Head of caudate nucleus (tissue), 42 donors: ENCODE data around the gene CINP.
"Not testable (repeated sequence)": the region's sequence is repeated elsewhere in the genome, so short reads cannot be mapped to it uniquely, and the experiment has no call there.

Experiments used
- DNase-seq, 42 donors: peaks; one replicate each; pipeline versions ENCODE4 v3.0.0 to v3.0.0-alpha.2; 2020 to 2021; ENCODE audit warnings: mixed read lengths in 7 of 42
- intact Hi-C: fragments of 100-400 bp; cut with DNase I; formaldehyde crosslinking; loops from one replicate; pipeline ENCODE4 v1.15.0; 2022

CINP gene

GRCh38 chr14:102360388-102360787 lies 2.3 kb downstream of the CINP start:
- no peak for DNase-seq
- intact Hi-C loops: loop anchor here (10.0 kb wide), 2 partner anchors 54 to 154 kb away; no protein-coding TSS in a partner anchor

- intact Hi-C loops: no loop called here
- DNase-seq: no peak
Observed at GRCh38 chr14:102359341-102359740, 3.3 kb downstream of the CINP start.

- DNase-seq: no peak
- intact Hi-C loops: no loop called here
Observed at GRCh38 chr14:102356280-102356679, 6.4 kb downstream of the CINP start.

GRCh38 chr14:102353126-102353619 lies 9.5 kb downstream of the CINP start:
- DNase-seq: peak in 4 of 42 donors; percentile 12 to 47 (median 38)
- intact Hi-C loops: no loop called here

GRCh38 chr14:102352213-102352612 lies 10.5 kb downstream of the CINP start:
- intact Hi-C loops: no loop called here
- DNase-seq: peak in 12 of 42 donors; percentile 17 to 72 (median 44)

GRCh38 chr14:102351593-102351992 lies 11.1 kb downstream of the CINP start:
- DNase-seq, intact Hi-C loops: not testable (repeated sequence)

- intact Hi-C loops: no loop called here
- DNase-seq: peak in 1 of 42 donors; percentile 40
Observed at GRCh38 chr14:102351023-102351422, 11.7 kb downstream of the CINP start.

GRCh38 chr14:102348376-102348775 lies 14.3 kb downstream of the CINP start:
- intact Hi-C loops: no loop called here
- DNase-seq: peak in 1 of 42 donors; percentile 4

- intact Hi-C loops: no loop called here
- no peak for DNase-seq
Observed at GRCh38 chr14:102346645-102347044, 16.0 kb downstream of the CINP start.

GRCh38 chr14:102345232-102345631 lies 17.5 kb downstream of the CINP start:
- DNase-seq: no peak
- intact Hi-C loops: no loop called here

- peak; percentile 64 to 96 (median 90) for DNase-seq
- intact Hi-C loops: no loop called here
Observed at GRCh38 chr14:102344485-102344884, 18.2 kb downstream of the CINP start.

GRCh38 chr14:102344084-102344483 lies 18.6 kb downstream of the CINP start:
- intact Hi-C loops: no loop called here
- peak in 1 of 42 donors; percentile 28 for DNase-seq

GRCh38 chr14:102342238-102342637 lies 20.5 kb downstream of the CINP start:
- no peak for DNase-seq
- intact Hi-C loops: no loop called here

GRCh38 chr14:102341566-102341965 lies 21.1 kb downstream of the CINP start:
- intact Hi-C loops: no loop called here
- DNase-seq: no peak

- peak in 7 of 42 donors; percentile 17 to 53 (median 35) for DNase-seq
- intact Hi-C loops: no loop called here
Observed at GRCh38 chr14:102338724-102339123, 24.0 kb downstream of the CINP start.

- DNase-seq: peak in 1 of 42 donors; percentile 19
- intact Hi-C loops: no loop called here
Observed at GRCh38 chr14:102335163-102335562, 27.5 kb downstream of the CINP start.

GRCh38 chr14:102333795-102334705 lies 28.6 kb downstream of the CINP start:
- DNase-seq: no peak
- intact Hi-C loops: no loop called here

- no peak for DNase-seq
Observed at GRCh38 chr14:102333390-102333789, 29.3 kb downstream of the CINP start.

GRCh38 chr14:102330806-102331205 lies 31.9 kb downstream of the CINP start:
- intact Hi-C loops: no loop called here
- no peak for DNase-seq

More at GRCh38 chr14:102333390-102333789, 29.3 kb downstream of the CINP start:
- intact Hi-C loops: no loop called here

- intact Hi-C loops: not testable (repeated sequence)
Observed at GRCh38 chr14:102329381-102329780, 33.3 kb downstream of the CINP start.

More at GRCh38 chr14:102329381-102329780, 33.3 kb downstream of the CINP start:
- DNase-seq: not testable (repeated sequence)
